CD14-positive monocyte (primary cell): Measurements from ENCODE around the gene LCN9. TPM values are rescaled to one million over a fixed set of nuclear protein-coding genes. Genes with fewer than 3 reads are reported as not detected.

ENCODE experiments used
- DNase-seq, 3 donors: peaks; one replicate each; pipeline ENCODE4 v3.0.0-alpha.2; 2011 to 2022
- H2AFZ ChIP-seq: 2 replicates; pipeline ENCODE4 v1.6.0; 2012; ENCODE audit warnings: mild to moderate bottlenecking, low read depth, low read length, inconsistent platforms; ENCODE audit not compliant: insufficient read depth, poor library complexity, severe bottlenecking
- H3K27ac ChIP-seq, 2 donors: 1 replicate in 1 of 2; 2 replicates in 1 of 2; pipeline ENCODE4 v1.5.1; 2012 to 2013; ENCODE audit warnings: low read length in 2 of 2, control low read depth in 1 of 2, inconsistent platforms in 1 of 2, low read depth in 1 of 2, mild to moderate bottlenecking in 1 of 2
- H3K27me3 ChIP-seq, 2 donors: one replicate each; pipeline versions ENCODE4 v1.6.0 to v1.6.1; 2011 to 2013; ENCODE audit warnings: low read length in 2 of 2; ENCODE audit not compliant: control insufficient read depth in 2 of 2, insufficient read depth in 2 of 2
- H3K36me3 ChIP-seq, 2 donors: replicated peaks in 1 of 2; 1 replicate in 1 of 2; 2 replicates in 1 of 2; pipeline versions ENCODE4 v1.5.1 to v1.6.1; 2012 to 2013; ENCODE audit warnings: low read length in 2 of 2, control low read depth in 1 of 2, inconsistent platforms in 1 of 2, mild to moderate bottlenecking in 1 of 2; ENCODE audit not compliant: insufficient read depth in 2 of 2, control insufficient read depth in 1 of 2
- H3K4me1 ChIP-seq, 2 donors: 1 replicate in 1 of 2; 2 replicates in 1 of 2; pipeline versions ENCODE4 v1.5.1 to v1.6.1; 2012 to 2013; ENCODE audit warnings: low read length in 2 of 2, control low read depth in 1 of 2, inconsistent platforms in 1 of 2, mild to moderate bottlenecking in 1 of 2, moderate library complexity in 1 of 2; ENCODE audit not compliant: insufficient read depth in 2 of 2, control insufficient read depth in 1 of 2
- H3K4me2 ChIP-seq: replicated peaks from 2 replicates; pipeline ENCODE3; 2012; ENCODE audit warnings: low read length, moderate library complexity, mild to moderate bottlenecking; ENCODE audit not compliant: poor library complexity, severe bottlenecking; ENCODE audit errors: extremely low read depth
- H3K4me3 ChIP-seq, 3 experiments: fragments of 200-600 bp in 1 of 3; sonication (generic) in 1 of 3; replicated peaks in 1 of 3; 1 replicate in 2 of 3; 2 replicates in 1 of 3; pipeline ENCODE4 v1.5.1; 2011 to 2013; ENCODE audit warnings: low read length in 3 of 3, mild to moderate bottlenecking in 3 of 3, control low read depth in 2 of 3, low read depth in 2 of 3, inconsistent platforms in 1 of 3, moderate library complexity in 1 of 3
- H3K79me2 ChIP-seq: 2 replicates; pipeline ENCODE4 v1.6.0; 2012; ENCODE audit warnings: mild to moderate bottlenecking, control low read depth, inconsistent platforms, low read length, moderate library complexity; ENCODE audit not compliant: insufficient read depth
- H3K9ac ChIP-seq: 2 replicates; pipeline ENCODE4 v1.6.0; 2017; ENCODE audit warnings: low read length, mild to moderate bottlenecking; ENCODE audit not compliant: insufficient read depth, poor library complexity, severe bottlenecking
- H3K9me3 ChIP-seq, 2 donors: replicated peaks in 1 of 2; 1 replicate in 1 of 2; 2 replicates in 1 of 2; pipeline versions ENCODE4 v1.5.1 to v1.6.1; 2012 to 2013; ENCODE audit warnings: low read length in 2 of 2, control low read depth in 1 of 2; ENCODE audit not compliant: control insufficient read depth in 1 of 2, insufficient read depth in 1 of 2
- H4K20me1 ChIP-seq: 2 replicates; pipeline ENCODE4 v1.6.0; 2012; ENCODE audit warnings: mild to moderate bottlenecking, low read length, control low read depth, moderate library complexity; ENCODE audit not compliant: insufficient read depth
- H3K27ac Mint-ChIP-seq, 7 donors: one replicate each; pipeline ENCODE4 v1.8.0; 2020; ENCODE audit warnings: mild to moderate bottlenecking in 7 of 7, mixed read lengths in 7 of 7, moderate library complexity in 6 of 7, inconsistent platforms in 2 of 7
- H3K27me3 Mint-ChIP-seq, 3 donors: one replicate each; pipeline ENCODE4 v1.8.0; 2021 to 2022; ENCODE audit warnings: low read depth in 3 of 3, mild to moderate bottlenecking in 3 of 3, mixed read lengths in 3 of 3, moderate library complexity in 3 of 3, inconsistent platforms in 1 of 3
- H3K36me3 Mint-ChIP-seq, 2 donors: one replicate each; pipeline ENCODE4 v1.8.0; 2020; ENCODE audit warnings: mixed read lengths in 2 of 2, inconsistent platforms in 1 of 2, mild to moderate bottlenecking in 1 of 2
- H3K4me1 Mint-ChIP-seq: one replicate; pipeline ENCODE4 v1.8.0; 2020; ENCODE audit warnings: mild to moderate bottlenecking, mixed read lengths
- H3K4me3 Mint-ChIP-seq, 2 donors: one replicate each; pipeline ENCODE4 v1.8.0; 2020; ENCODE audit warnings: mild to moderate bottlenecking in 2 of 2, mixed read lengths in 2 of 2, moderate library complexity in 1 of 2
- H3K9me3 Mint-ChIP-seq, 7 donors: one replicate each; pipeline ENCODE4 v1.8.0; 2020 to 2022; ENCODE audit warnings: mixed read lengths in 7 of 7, mild to moderate bottlenecking in 6 of 7, moderate library complexity in 6 of 7, inconsistent platforms in 2 of 7
- WGBS: methylation state at CpG from one replicate; pipeline ENCODE4 v1.1.5; 2013; ENCODE audit warnings: missing lambda C conversion rate; ENCODE audit not compliant: insufficient coverage; 5-methylcytosine and 5-hydroxymethylcytosine counted together
- intact Hi-C, 2 donors: fragments of 100-400 bp; cut with micrococcal nuclease; formaldehyde crosslinking; loops; one replicate each; pipeline versions ENCODE4 v1.15.0 to v1.15.1; 2023
- polyA plus RNA-seq, 3 donors: library from polyadenylated mRNA; depleted of rRNA in 1 of 3; unstranded in 2 of 3; stranded (reverse) in 1 of 3; fragments of 300-500 nt in 2 of 3; fragments of >200 nt in 1 of 3; fragmentation: Illumina TruSeq in 2 of 3; gene quantifications; 1 replicate in 2 of 3; 2 replicates in 1 of 3; pipeline ENCODE4 v1.2.3, GENCODE V29; 2012 to 2021
- TF ChIP-seq, protein P1 (sequence below): fragments of 200-600 bp; IDR thresholded peaks from one replicate; pipeline ENCODE4 v1.8.0; 2022; ENCODE audit warnings: antibody characterized with exemption, mild to moderate bottlenecking

Gene LCN9
- polyA plus RNA-seq, 3 donors: not detected

DNA sequence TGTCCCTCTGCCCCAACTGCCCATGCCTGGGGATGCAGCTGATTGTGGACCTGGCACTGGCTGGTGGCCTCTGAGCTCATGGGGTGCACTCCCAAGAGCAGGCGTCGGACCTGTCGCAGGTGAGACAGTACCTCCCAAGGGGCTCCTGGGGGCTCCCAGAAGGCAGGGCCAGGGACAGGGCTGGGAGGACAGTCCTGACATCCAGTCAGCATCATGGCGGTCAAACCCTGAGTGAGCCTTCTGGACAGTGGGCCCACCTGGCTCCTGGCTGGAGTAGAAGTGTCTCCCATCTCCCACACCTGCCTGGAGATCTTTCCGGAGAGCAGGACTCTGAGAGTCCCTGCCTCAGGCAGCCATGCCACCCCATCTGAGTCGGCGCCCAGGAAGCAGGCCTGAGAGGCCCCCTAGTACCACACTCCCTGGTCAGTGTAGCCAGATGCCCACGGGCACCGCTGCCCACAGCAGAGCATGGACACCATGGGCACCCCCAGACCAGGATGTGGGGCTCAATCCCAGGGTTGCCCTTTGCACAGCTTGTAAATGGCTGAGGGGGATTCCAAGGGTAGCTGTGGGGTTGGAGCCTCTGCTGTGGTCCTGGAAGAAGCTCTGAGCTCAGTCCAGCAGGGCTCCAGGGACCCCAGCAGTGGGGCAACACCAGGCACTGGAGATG lies 6.6 kb downstream of the LCN9 start:
- TF ChIP-seq, protein P1, sequence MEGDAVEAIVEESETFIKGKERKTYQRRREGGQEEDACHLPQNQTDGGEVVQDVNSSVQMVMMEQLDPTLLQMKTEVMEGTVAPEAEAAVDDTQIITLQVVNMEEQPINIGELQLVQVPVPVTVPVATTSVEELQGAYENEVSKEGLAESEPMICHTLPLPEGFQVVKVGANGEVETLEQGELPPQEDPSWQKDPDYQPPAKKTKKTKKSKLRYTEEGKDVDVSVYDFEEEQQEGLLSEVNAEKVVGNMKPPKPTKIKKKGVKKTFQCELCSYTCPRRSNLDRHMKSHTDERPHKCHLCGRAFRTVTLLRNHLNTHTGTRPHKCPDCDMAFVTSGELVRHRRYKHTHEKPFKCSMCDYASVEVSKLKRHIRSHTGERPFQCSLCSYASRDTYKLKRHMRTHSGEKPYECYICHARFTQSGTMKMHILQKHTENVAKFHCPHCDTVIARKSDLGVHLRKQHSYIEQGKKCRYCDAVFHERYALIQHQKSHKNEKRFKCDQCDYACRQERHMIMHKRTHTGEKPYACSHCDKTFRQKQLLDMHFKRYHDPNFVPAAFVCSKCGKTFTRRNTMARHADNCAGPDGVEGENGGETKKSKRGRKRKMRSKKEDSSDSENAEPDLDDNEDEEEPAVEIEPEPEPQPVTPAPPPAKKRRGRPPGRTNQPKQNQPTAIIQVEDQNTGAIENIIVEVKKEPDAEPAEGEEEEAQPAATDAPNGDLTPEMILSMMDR: no peak
- Histone ChIP-seq H3K9me3 (no peaks in the 10 kb centered on the region), H3K27me3 (no peaks in the 10 kb centered on the region), H2AFZ (no peak overlapping the region), H3K9ac (no peak overlapping the region), H3K4me1 (no peaks in the 10 kb centered on the region), H3K27ac (no peak overlapping the region), H3K4me2 (no peak overlapping the region), H4K20me1 (no peaks in the 10 kb centered on the region), H3K4me3 (no peak overlapping the region), H3K36me3 (no peaks in the 10 kb centered on the region), H3K79me2 (no peaks in the 10 kb centered on the region)
- no peaks in the 10 kb centered on the region for H3K36me3 Mint-ChIP-seq
- no peaks in the 10 kb centered on the region for H3K4me1 Mint-ChIP-seq
- no peak overlapping the region for H3K4me3 Mint-ChIP-seq
- 92% methylated on average over 7 of the region's 9 CpGs for WGBS
- no peak for DNase-seq
- peaks cover 4 to 9% (median 6%) of the 10 kb centered on the region in 3 donors for H3K27me3 Mint-ChIP-seq
- H3K27ac Mint-ChIP-seq: no peak overlapping the region
- intact Hi-C loops: no loop called here
- H3K9me3 Mint-ChIP-seq: peaks cover 0 to 7% (median 2%) of the 10 kb centered on the region in 7 donors

DNA sequence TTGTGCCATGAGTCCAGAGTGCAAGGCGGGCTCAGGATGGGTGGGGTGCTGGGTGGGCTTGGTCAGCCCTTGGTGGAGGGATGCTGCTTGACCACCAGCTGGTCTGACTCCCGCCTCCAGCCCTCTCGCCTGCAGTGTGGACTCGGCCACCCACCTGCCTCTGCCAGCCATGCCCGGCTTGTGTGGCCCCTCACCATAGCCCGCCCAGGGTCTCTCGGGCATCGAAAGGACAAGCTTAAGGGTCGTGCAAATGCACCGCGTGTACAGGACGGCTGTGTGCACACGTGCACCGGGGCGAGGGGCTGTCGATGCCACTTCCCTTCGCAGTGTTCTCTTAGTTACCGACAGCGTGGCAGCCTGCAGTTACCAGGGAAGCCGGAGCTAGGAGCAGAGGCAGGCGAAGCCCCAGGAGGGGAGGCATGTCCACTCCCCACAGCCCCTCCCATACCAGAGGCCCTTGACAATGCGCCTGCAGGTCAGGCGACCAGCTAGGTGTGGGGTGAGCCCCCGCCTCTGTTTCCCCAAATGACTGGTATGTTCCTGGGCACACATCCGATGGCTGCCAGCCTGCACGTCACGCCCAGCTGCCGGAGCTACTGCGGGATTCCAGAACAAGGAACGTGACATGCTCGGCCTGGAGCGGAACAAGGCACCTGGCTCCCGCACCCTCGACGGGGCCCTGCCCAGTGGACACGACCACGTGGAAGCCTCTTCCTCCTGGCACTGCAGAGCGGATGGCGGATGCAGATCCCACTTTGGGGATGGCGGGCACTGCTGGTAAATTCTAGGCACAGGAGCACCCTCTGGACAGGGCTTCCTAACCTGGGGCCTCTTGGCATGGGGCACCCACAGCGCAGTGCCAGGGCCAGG lies 7.8 kb downstream of the LCN9 start:
- Histone ChIP-seq H3K4me2 (no peak overlapping the region), H3K27me3 (no peaks in the 10 kb centered on the region), H3K4me3 (no peak overlapping the region), H3K9me3 (no peaks in the 10 kb centered on the region), H3K4me1 (no peaks in the 10 kb centered on the region), H4K20me1 (no peaks in the 10 kb centered on the region), H3K9ac (no peak overlapping the region), H3K36me3 (no peaks in the 10 kb centered on the region), H3K79me2 (no peaks in the 10 kb centered on the region), H2AFZ (no peak overlapping the region), H3K27ac (no peak overlapping the region)
- no peaks in the 10 kb centered on the region for H3K4me1 Mint-ChIP-seq
- peaks cover 0 to 7% (median 2%) of the 10 kb centered on the region in 7 donors for H3K9me3 Mint-ChIP-seq
- TF ChIP-seq, protein P1: no peak
- 92% methylated on average over 38 of the region's 41 CpGs for WGBS
- H3K4me3 Mint-ChIP-seq: no peak overlapping the region
- no peak for DNase-seq
- H3K36me3 Mint-ChIP-seq: no peaks in the 10 kb centered on the region
- no peak overlapping the region for H3K27ac Mint-ChIP-seq
- peaks cover 4 to 13% (median 7%) of the 10 kb centered on the region in 3 donors for H3K27me3 Mint-ChIP-seq
- intact Hi-C loops: no loop called here
